Body of pancreas (tissue), 4 donors: ENCODE measurements around the gene SLC9A3. TPM values are rescaled to one million over a fixed set of nuclear protein-coding genes. Genes with fewer than 3 reads are reported as not detected.

Experiments
- ATAC-seq: fragments of 150-250 bp; one replicate; pipeline ENCODE4 v1.9.1; 2016
- DNase-seq, 4 donors: peaks; one replicate each; pipeline ENCODE4 v3.0.0-alpha.2; 2019
- H3K27ac ChIP-seq, 4 donors: fragments of 200-600 bp; sonication (generic); 1 replicate in 3 of 4; 2 replicates in 1 of 4; pipeline versions ENCODE4 v1.5.1 to v1.6.1; 2016 to 2019; ENCODE audit warnings: mild to moderate bottlenecking in 1 of 4, mixed read lengths in 1 of 4, moderate library complexity in 1 of 4
- H3K27me3 ChIP-seq, 2 donors: fragments of 200-600 bp; sonication (generic); one replicate each; pipeline ENCODE4 v1.6.0; 2016; ENCODE audit warnings: mild to moderate bottlenecking in 1 of 2
- H3K36me3 ChIP-seq, 2 donors: fragments of 200-600 bp; sonication (generic); replicated peaks in 1 of 2; 2 replicates each; pipeline ENCODE4 v1.5.1; 2016; ENCODE audit warnings: low read depth in 2 of 2; ENCODE audit not compliant: insufficient read depth in 1 of 2
- H3K4me1 ChIP-seq: fragments of 200-600 bp; sonication (generic); one replicate; pipeline ENCODE4 v1.6.0; 2016
- H3K4me3 ChIP-seq, 2 donors: fragments of 200-600 bp; sonication (generic); 1 replicate in 1 of 2; 2 replicates in 1 of 2; pipeline ENCODE4 v1.5.1; 2016 to 2019
- H3K9me3 ChIP-seq, 3 donors: fragments of 200-600 bp; sonication (generic); 1 replicate in 2 of 3; 2 replicates in 1 of 3; pipeline ENCODE4 v1.5.1; 2016
- CTCF ChIP-seq, 7 experiments: fragments of 450-650 bp in 4 of 7; fragments of 200-600 bp in 3 of 7; sonication (generic) in 3 of 7; IDR thresholded peaks; one replicate each; pipeline ENCODE4 v1.5.1; 2016 to 2019; ENCODE audit warnings: antibody characterized with exemption in 7 of 7
- POLR2A ChIP-seq, 3 donors: fragments of 450-650 bp; IDR thresholded peaks; one replicate each; pipeline ENCODE4 v1.6.1; 2016; ENCODE audit warnings: antibody characterized with exemption in 3 of 3, mild to moderate bottlenecking in 2 of 3
- WGBS, 2 donors: methylation state at CpG; one replicate each; pipeline ENCODE4 v1.1.5; 2017; 5-methylcytosine and 5-hydroxymethylcytosine counted together
- intact Hi-C: fragments of 100-400 bp; cut with DNase I; formaldehyde crosslinking; loops from one replicate; pipeline ENCODE4 v1.15.1; 2023
- total RNA-seq, 2 donors: library from RNA; depleted of rRNA; stranded (reverse); fragments of >200 nt; gene quantifications; one replicate each; pipeline ENCODE4 v1.1.0, GENCODE V29; 2016

Gene SLC9A3
- total RNA-seq, 2 donors from 2014 or later, result 2.0 to 4.7 TPM

GRCh38 chr5:532521-533242 lies 8.4 kb upstream of the SLC9A3 start:
- Histone ChIP-seq H3K27me3 (peaks cover 0 to 9% of the 10 kb centered on the region in 2 donors), H3K9me3 (no peaks in the 10 kb centered on the region)
- intact Hi-C loops, result no loop called here

GRCh38 chr5:531749-532315 lies 7.6 kb upstream of the SLC9A3 start:
- H3K4me1 ChIP-seq, result peaks cover 7% of the 10 kb centered on the region
- intact Hi-C loops, result no loop called here
- H3K27ac ChIP-seq, result no peak overlapping the region
- no peak for ATAC-seq
- H3K27me3 ChIP-seq, result peaks cover 0 to 17% of the 10 kb centered on the region in 2 donors
- no peaks in the 10 kb centered on the region for H3K9me3 ChIP-seq
- no peak overlapping the region for H3K4me3 ChIP-seq
- no peak for DNase-seq
- TF ChIP-seq CTCF (IDR thresholded peaks at IDR 0.05) (no peak), POLR2A (IDR thresholded peaks at IDR 0.05) (no peak)
- H3K36me3 ChIP-seq, result no peaks in the 10 kb centered on the region
- 75 to 87% methylated on average over 10 to 13 of the region's 13 CpGs for WGBS, 2 donors

More at GRCh38 chr5:532521-533242, 8.4 kb upstream of the SLC9A3 start:
- DNase-seq, result no peak
- Histone ChIP-seq H3K36me3 (no peaks in the 10 kb centered on the region), H3K4me1 (peaks cover 7% of the 10 kb centered on the region), H3K27ac (no peak overlapping the region), H3K4me3 (no peak overlapping the region)
- ATAC-seq, result no peak
- WGBS, 2 donors, result 44 to 51% methylated on average over 11 to 25 of the region's 25 CpGs
- TF ChIP-seq CTCF (IDR thresholded peaks at IDR 0.05) (no peak), POLR2A (IDR thresholded peaks at IDR 0.05) (no peak)

GRCh38 chr5:531101-531748 lies 7.0 kb upstream of the SLC9A3 start:
- ATAC-seq (peak; percentile 34), DNase-seq (peak in 1 of 4 donors; percentile 34)
- intact Hi-C loops, result no loop called here
- H3K27ac ChIP-seq, result no peak overlapping the region
- H3K4me1 ChIP-seq, result peaks cover 7% of the 10 kb centered on the region
- peaks cover 0 to 17% of the 10 kb centered on the region in 2 donors for H3K27me3 ChIP-seq
- H3K4me3 ChIP-seq, result no peak overlapping the region
- no peaks in the 10 kb centered on the region for H3K36me3 ChIP-seq
- WGBS, 2 donors, result 19 to 33% methylated on average over 12 to 24 of the region's 25 CpGs
- H3K9me3 ChIP-seq, result no peaks in the 10 kb centered on the region
- TF ChIP-seq POLR2A (IDR thresholded peaks at IDR 0.05) (no peak), CTCF (IDR thresholded peaks at IDR 0.05) (no peak)

GRCh38 chr5:530001-530955 lies 6.0 kb upstream of the SLC9A3 start:
- Histone ChIP-seq H3K27me3 (peaks cover 0 to 22% of the 10 kb centered on the region in 2 donors), H3K36me3 (no peaks in the 10 kb centered on the region), H3K9me3 (no peaks in the 10 kb centered on the region), H3K4me3 (no peak overlapping the region), H3K27ac (no peak overlapping the region), H3K4me1 (peaks cover 7% of the 10 kb centered on the region)
- intact Hi-C loops, result no loop called here
- no peak for ATAC-seq
- no peak for DNase-seq
- 64% methylated on average over 19 to 24 of the region's 24 CpGs for WGBS, 2 donors
- no peak for TF ChIP-seq POLR2A (IDR thresholded peaks at IDR 0.05)
- TF ChIP-seq CTCF (IDR thresholded peaks at IDR 0.05), result no peak
